ENCODE results near the gene METTL24. TPM values are rescaled to one million over a fixed set of nuclear protein-coding genes. Genes with fewer than 3 reads are reported as not detected.

METTL24 gene
- total RNA-seq, 2 donors from 2014 or later = 0.96 to 3.0 TPM

DNA sequence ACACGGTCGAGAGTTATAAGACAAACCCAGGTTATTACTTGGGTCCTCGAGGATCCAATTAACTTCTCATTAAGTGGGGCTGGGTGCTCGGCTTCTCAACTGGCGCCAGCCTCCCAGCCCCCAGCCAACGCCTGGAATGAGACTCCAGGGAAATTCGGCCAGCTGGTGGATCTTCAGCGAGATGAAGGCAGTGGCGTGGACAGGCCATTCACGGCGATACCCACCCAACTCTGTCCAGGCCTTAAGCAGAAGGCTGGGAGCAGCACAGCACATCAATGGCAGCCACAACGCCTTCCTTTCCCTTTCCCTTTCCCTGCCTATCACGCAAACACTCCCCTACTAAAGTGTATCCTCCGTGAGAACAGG is 868 bp downstream of the METTL24 start:
- intact Hi-C loops (cut with DNase I) = no loop called here
- whole genome bisulfite sequencing = 32% methylated on average over 14 of the region's 14 CpGs
- no peak for TF ChIP-seq POLR2AphosphoS5 (IDR thresholded peaks at IDR 0.05)
- TF ChIP-seq CTCF (IDR thresholded peaks at IDR 0.05) = no peak
- no peak for TF ChIP-seq POLR2A (IDR thresholded peaks at IDR 0.05)
- Histone ChIP-seq H3K27ac (peak overlapping the region; percentile 66 to 75), H3K9me3 (no peaks in the 10 kb centered on the region), H3K4me1 (replicated peaks) (no peaks in the 10 kb centered on the region), H3K4me3 (peak overlapping the region; percentile 42 to 49), H3K36me3 (no peaks in the 10 kb centered on the region), H3K27me3 (replicated peaks; ENCODE audit: insufficient read depth) (no peaks in the 10 kb centered on the region)
- no peak for DNase-seq (ENCODE audit: low spot score)

GRCh38 chr6:110356778-110357177 is 1.4 kb downstream of the METTL24 start:
- WGBS = 71% methylated on average over 15 of the region's 15 CpGs
- Histone ChIP-seq H3K4me3 (no peak overlapping the region), H3K27me3 (replicated peaks; ENCODE audit: insufficient read depth) (no peaks in the 10 kb centered on the region), H3K9me3 (no peaks in the 10 kb centered on the region), H3K4me1 (replicated peaks) (no peaks in the 10 kb centered on the region), H3K36me3 (no peaks in the 10 kb centered on the region), H3K27ac (peak overlapping the region; percentile 66 to 75)
- TF ChIP-seq POLR2A (IDR thresholded peaks at IDR 0.05) (no peak), POLR2AphosphoS5 (IDR thresholded peaks at IDR 0.05) (no peak), CTCF (IDR thresholded peaks at IDR 0.05) (no peak)
- no peak for DNase-seq (ENCODE audit: low spot score)
- intact Hi-C loops (cut with DNase I) = no loop called here

- Histone ChIP-seq H3K27ac (peak overlapping the region in 1 of 2 donors; percentile 4), H3K36me3 (no peaks in the 10 kb centered on the region), H3K4me3 (no peak overlapping the region), H3K27me3 (replicated peaks; ENCODE audit: insufficient read depth) (no peaks in the 10 kb centered on the region), H3K4me1 (replicated peaks) (no peaks in the 10 kb centered on the region), H3K9me3 (no peaks in the 10 kb centered on the region)
- 81% methylated on average over 2 of the region's 2 CpGs for WGBS
- TF ChIP-seq POLR2A (IDR thresholded peaks at IDR 0.05) (no peak), CTCF (IDR thresholded peaks at IDR 0.05) (no peak), POLR2AphosphoS5 (IDR thresholded peaks at IDR 0.05) (no peak)
- intact Hi-C loops (cut with DNase I) = no loop called here
- no peak for DNase-seq (ENCODE audit: low spot score)
These were observed 2.4 kb downstream of the METTL24 start for GRCh38 chr6:110355727-110356126.

GRCh38 chr6:110355022-110355421 is 3.1 kb downstream of the METTL24 start:
- Histone ChIP-seq H3K27me3 (replicated peaks; ENCODE audit: insufficient read depth) (no peaks in the 10 kb centered on the region), H3K4me1 (replicated peaks) (no peaks in the 10 kb centered on the region), H3K36me3 (no peaks in the 10 kb centered on the region), H3K27ac (no peak overlapping the region), H3K9me3 (no peaks in the 10 kb centered on the region), H3K4me3 (no peak overlapping the region)
- TF ChIP-seq CTCF (IDR thresholded peaks at IDR 0.05) (no peak), POLR2AphosphoS5 (IDR thresholded peaks at IDR 0.05) (no peak), POLR2A (IDR thresholded peaks at IDR 0.05) (no peak)
- 55% methylated on average over 2 of the region's 2 CpGs for WGBS
- intact Hi-C loops (cut with DNase I) = no loop called here
- no peak for DNase-seq (ENCODE audit: low spot score)

DNA sequence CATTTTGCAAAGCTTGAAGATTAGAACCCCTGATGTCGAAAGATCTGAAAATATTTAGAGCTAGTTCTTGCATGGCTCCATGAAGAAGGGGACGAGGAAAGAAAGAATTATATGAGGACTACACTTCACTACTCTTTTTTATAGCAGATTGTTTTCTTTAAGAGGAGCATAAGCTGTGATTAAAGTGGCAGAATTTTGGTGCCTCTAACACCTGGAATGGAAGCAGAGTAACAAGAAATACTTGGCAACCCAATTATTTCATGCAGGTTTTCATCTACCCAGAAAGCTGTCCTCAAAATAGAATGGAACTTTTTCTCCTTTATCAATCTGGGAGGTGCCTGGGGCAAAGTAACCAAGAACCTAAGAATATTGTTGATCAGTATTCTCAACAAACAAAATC is 4.0 kb downstream of the METTL24 start:
- no peaks in the 10 kb centered on the region for H3K4me1 ChIP-seq (replicated peaks)
- intact Hi-C loops (cut with DNase I) = no loop called here
- no peak overlapping the region for H3K4me3 ChIP-seq
- WGBS = 77% methylated on average over 2 of the region's 2 CpGs
- no peaks in the 10 kb centered on the region for H3K27me3 ChIP-seq (replicated peaks; ENCODE audit: insufficient read depth)
- H3K9me3 ChIP-seq = no peaks in the 10 kb centered on the region
- no peak for DNase-seq (ENCODE audit: low spot score)
- no peak for TF ChIP-seq CTCF (IDR thresholded peaks at IDR 0.05)
- TF ChIP-seq POLR2A (IDR thresholded peaks at IDR 0.05) = no peak
- TF ChIP-seq POLR2AphosphoS5 (IDR thresholded peaks at IDR 0.05) = no peak
- no peak overlapping the region for H3K27ac ChIP-seq
- H3K36me3 ChIP-seq = no peaks in the 10 kb centered on the region

Data from prostate gland (tissue), 2 donors.